SK-N-SH treated with all-trans-retinoic acid at 6 μM for 48 hours (cell line): ENCODE data around the gene AGPS.
"Not testable (repeated sequence)": the region's sequence is repeated elsewhere in the genome, so short reads cannot be mapped to it uniquely, and the experiment has no call there.

ENCODE experiments used
- ATAC-seq: fragments of 200-7000 bp; cut with Tn5 transposase; 3 replicates; pipeline ENCODE4 v1.9.1; 2020; ENCODE audit warnings: mild to moderate bottlenecking, moderate library complexity
- ARNTL ChIP-seq: fragments of 450-650 bp; formaldehyde crosslinking; IDR thresholded peaks from 2 replicates; pipeline ENCODE4 v1.5.0; 2020; ENCODE audit warnings: low read depth, mild to moderate bottlenecking, moderate library complexity, borderline replicate concordance
- BACH2 ChIP-seq: fragments of 250-450 bp; sonication (Bioruptor Pico); IDR thresholded peaks from 2 replicates; pipeline ENCODE4 v1.9.0; 2021; ENCODE audit warnings: mild to moderate bottlenecking, borderline replicate concordance
- ESRRG ChIP-seq: fragments of 250-450 bp; sonication (Bioruptor Pico); IDR thresholded peaks from 2 replicates; pipeline ENCODE4 v1.6.1; 2021; ENCODE audit warnings: mild to moderate bottlenecking
- GLIS3 ChIP-seq: fragments of 250-450 bp; sonication (Bioruptor Pico); IDR thresholded peaks from 2 replicates; pipeline ENCODE4 v1.5.0; 2020; ENCODE audit warnings: mild to moderate bottlenecking, moderate library complexity
- ISL1 ChIP-seq: fragments of 250-450 bp; sonication (Bioruptor Pico); IDR thresholded peaks from 2 replicates; pipeline ENCODE4 v2.1.2; 2022; ENCODE audit warnings: mild to moderate bottlenecking, moderate library complexity
- OSR1 ChIP-seq: fragments of 250-450 bp; sonication (Bioruptor Pico); IDR thresholded peaks from 2 replicates; pipeline ENCODE4 v1.8.0; 2022; ENCODE audit warnings: moderate library complexity, mild to moderate bottlenecking, inconsistent platforms
- PPARA ChIP-seq: fragments of 250-450 bp; sonication (Bioruptor Pico); IDR thresholded peaks from 2 replicates; pipeline ENCODE4 v1.5.0; 2020; ENCODE audit warnings: mild to moderate bottlenecking, borderline replicate concordance
- RARB ChIP-seq: fragments of 250-450 bp; sonication (Bioruptor Pico); IDR thresholded peaks from 2 replicates; pipeline ENCODE4 v1.8.0; 2021; ENCODE audit warnings: mild to moderate bottlenecking, moderate library complexity
- SNAI2 ChIP-seq: fragments of 250-450 bp; sonication (Bioruptor Pico); IDR thresholded peaks from 2 replicates; pipeline ENCODE4 v1.5.0; 2020; ENCODE audit warnings: mild to moderate bottlenecking, moderate library complexity
- TOX ChIP-seq: fragments of 250-450 bp; sonication (Bioruptor Pico); IDR thresholded peaks from 2 replicates; pipeline ENCODE4 v1.8.0; 2021; ENCODE audit warnings: mild to moderate bottlenecking, moderate library complexity, borderline replicate concordance
- ZFP30 ChIP-seq: fragments of 450-650 bp; formaldehyde crosslinking; IDR thresholded peaks from 2 replicates; pipeline ENCODE4 v1.5.0; 2022; ENCODE audit warnings: mild to moderate bottlenecking, moderate library complexity
- ZNF565 ChIP-seq: fragments of 450-650 bp; formaldehyde crosslinking; conservative IDR thresholded peaks from 2 replicates; pipeline ENCODE4 v1.5.0; 2020; ENCODE audit warnings: low read depth, mild to moderate bottlenecking, moderate library complexity
- ZNF8 ChIP-seq: fragments of 450-650 bp; formaldehyde crosslinking; IDR thresholded peaks from 2 replicates; pipeline ENCODE4 v1.5.0; 2020; ENCODE audit warnings: mild to moderate bottlenecking, moderate library complexity
- TF ChIP-seq, protein P1 (sequence below): fragments of 250-450 bp; sonication (Bioruptor Pico); IDR thresholded peaks from 2 replicates; pipeline ENCODE4 v1.5.0; 2020; ENCODE audit warnings: mild to moderate bottlenecking, moderate library complexity
- TF ChIP-seq, protein P2 (sequence below): fragments of 250-450 bp; sonication (Bioruptor Pico); IDR thresholded peaks from 2 replicates; pipeline ENCODE4 v1.5.1; 2021; ENCODE audit warnings: mild to moderate bottlenecking, moderate library complexity
- TF ChIP-seq, protein P3 (sequence below): fragments of 250-450 bp; sonication (Bioruptor Pico); IDR thresholded peaks from 2 replicates; pipeline ENCODE4 v1.5.1; 2020; ENCODE audit warnings: low read depth, mild to moderate bottlenecking, moderate library complexity
- TF ChIP-seq, protein P4 (sequence below): fragments of 250-450 bp; sonication (Bioruptor Pico); IDR thresholded peaks from 2 replicates; pipeline ENCODE4 v1.8.0; 2021; ENCODE audit warnings: low read depth, mild to moderate bottlenecking, moderate library complexity, borderline replicate concordance
- TF ChIP-seq, protein P5 (sequence below): fragments of 250-450 bp; sonication (Bioruptor Pico); IDR thresholded peaks from 2 replicates; pipeline ENCODE4 v1.8.0; 2020; ENCODE audit warnings: mild to moderate bottlenecking, moderate library complexity, borderline replicate concordance

AGPS gene

DNA sequence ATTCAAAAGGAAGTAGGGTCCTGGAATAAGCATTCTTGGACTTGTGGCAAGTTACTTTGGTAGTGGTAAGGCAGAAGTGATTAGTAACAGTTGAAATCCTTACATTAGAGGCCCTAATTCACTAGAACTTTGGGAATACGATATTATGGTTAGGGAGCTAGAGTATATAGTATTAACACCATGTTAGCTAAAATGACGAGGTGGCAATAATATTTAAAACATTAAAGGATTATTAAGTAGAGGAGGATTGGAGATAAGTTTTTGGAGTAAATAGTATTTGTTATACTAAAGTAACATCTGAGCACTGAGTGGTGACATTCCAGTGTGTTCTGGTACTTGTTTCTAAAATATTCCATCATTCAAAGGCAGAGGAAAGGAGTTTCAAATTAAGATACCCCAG lies 91.0 kb downstream of the AGPS start:
- TF ChIP-seq GLIS3 (CRISPR knock-in tag) = no peak
- TF ChIP-seq RARB (CRISPR knock-in tag) = no peak
- no peak for TF ChIP-seq SNAI2 (CRISPR knock-in tag)
- TF ChIP-seq ZFP30 = no peak
- TF ChIP-seq, protein P1, sequence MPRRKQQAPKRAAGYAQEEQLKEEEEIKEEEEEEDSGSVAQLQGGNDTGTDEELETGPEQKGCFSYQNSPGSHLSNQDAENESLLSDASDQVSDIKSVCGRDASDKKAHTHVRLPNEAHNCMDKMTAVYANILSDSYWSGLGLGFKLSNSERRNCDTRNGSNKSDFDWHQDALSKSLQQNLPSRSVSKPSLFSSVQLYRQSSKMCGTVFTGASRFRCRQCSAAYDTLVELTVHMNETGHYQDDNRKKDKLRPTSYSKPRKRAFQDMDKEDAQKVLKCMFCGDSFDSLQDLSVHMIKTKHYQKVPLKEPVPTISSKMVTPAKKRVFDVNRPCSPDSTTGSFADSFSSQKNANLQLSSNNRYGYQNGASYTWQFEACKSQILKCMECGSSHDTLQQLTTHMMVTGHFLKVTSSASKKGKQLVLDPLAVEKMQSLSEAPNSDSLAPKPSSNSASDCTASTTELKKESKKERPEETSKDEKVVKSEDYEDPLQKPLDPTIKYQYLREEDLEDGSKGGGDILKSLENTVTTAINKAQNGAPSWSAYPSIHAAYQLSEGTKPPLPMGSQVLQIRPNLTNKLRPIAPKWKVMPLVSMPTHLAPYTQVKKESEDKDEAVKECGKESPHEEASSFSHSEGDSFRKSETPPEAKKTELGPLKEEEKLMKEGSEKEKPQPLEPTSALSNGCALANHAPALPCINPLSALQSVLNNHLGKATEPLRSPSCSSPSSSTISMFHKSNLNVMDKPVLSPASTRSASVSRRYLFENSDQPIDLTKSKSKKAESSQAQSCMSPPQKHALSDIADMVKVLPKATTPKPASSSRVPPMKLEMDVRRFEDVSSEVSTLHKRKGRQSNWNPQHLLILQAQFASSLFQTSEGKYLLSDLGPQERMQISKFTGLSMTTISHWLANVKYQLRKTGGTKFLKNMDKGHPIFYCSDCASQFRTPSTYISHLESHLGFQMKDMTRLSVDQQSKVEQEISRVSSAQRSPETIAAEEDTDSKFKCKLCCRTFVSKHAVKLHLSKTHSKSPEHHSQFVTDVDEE (CRISPR knock-in tag) = no peak
- TF ChIP-seq, protein P2, sequence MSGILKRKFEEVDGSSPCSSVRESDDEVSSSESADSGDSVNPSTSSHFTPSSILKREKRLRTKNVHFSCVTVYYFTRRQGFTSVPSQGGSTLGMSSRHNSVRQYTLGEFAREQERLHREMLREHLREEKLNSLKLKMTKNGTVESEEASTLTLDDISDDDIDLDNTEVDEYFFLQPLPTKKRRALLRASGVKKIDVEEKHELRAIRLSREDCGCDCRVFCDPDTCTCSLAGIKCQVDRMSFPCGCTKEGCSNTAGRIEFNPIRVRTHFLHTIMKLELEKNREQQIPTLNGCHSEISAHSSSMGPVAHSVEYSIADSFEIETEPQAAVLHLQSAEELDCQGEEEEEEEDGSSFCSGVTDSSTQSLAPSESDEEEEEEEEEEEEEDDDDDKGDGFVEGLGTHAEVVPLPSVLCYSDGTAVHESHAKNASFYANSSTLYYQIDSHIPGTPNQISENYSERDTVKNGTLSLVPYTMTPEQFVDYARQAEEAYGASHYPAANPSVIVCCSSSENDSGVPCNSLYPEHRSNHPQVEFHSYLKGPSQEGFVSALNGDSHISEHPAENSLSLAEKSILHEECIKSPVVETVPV = no peak
- TF ChIP-seq ARNTL (CRISPR knock-in tag) = no peak
- TF ChIP-seq, protein P3, sequence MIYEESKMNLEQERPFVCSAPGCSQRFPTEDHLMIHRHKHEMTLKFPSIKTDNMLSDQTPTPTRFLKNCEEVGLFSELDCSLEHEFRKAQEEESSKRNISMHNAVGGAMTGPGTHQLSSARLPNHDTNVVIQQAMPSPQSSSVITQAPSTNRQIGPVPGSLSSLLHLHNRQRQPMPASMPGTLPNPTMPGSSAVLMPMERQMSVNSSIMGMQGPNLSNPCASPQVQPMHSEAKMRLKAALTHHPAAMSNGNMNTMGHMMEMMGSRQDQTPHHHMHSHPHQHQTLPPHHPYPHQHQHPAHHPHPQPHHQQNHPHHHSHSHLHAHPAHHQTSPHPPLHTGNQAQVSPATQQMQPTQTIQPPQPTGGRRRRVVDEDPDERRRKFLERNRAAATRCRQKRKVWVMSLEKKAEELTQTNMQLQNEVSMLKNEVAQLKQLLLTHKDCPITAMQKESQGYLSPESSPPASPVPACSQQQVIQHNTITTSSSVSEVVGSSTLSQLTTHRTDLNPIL (CRISPR knock-in tag) = no peak
- no peak for TF ChIP-seq OSR1 (CRISPR knock-in tag)
- TF ChIP-seq PPARA (CRISPR knock-in tag) = no peak
- no peak for TF ChIP-seq TOX (CRISPR knock-in tag)
- TF ChIP-seq, all 23 proteins: peak for 0
- ATAC-seq = no peak

DNA sequence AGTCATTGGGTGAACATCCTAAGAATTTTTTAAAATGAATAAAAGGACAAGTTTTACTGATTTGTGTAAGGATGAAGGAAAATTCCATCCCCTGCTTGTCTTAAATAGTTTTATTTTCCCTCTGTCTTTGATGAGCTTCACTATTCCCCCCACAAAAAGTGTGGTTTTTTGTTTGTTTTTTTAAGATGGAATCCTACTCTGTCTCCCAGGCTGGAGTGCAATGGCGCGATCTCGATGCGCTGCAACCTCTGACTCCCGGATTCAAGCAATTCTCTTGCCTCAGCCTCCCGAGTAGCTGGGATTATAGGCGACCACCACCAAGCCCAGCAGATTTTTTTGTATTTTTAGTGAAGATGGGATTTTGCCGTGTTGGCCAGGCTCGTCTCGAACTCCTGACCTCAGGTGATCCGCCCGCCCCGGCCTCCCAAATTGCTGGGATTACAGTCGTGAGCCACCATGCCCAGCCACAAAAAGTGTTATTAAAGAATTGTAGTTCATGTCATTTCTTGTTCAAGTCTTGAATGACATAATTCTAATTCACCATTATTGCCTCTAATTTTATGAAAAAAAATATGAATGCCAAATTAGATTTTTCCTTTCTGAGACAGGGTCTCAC lies 91.7 kb downstream of the AGPS start:
- TF ChIP-seq, protein P2 = no peak
- TF ChIP-seq, protein P4, sequence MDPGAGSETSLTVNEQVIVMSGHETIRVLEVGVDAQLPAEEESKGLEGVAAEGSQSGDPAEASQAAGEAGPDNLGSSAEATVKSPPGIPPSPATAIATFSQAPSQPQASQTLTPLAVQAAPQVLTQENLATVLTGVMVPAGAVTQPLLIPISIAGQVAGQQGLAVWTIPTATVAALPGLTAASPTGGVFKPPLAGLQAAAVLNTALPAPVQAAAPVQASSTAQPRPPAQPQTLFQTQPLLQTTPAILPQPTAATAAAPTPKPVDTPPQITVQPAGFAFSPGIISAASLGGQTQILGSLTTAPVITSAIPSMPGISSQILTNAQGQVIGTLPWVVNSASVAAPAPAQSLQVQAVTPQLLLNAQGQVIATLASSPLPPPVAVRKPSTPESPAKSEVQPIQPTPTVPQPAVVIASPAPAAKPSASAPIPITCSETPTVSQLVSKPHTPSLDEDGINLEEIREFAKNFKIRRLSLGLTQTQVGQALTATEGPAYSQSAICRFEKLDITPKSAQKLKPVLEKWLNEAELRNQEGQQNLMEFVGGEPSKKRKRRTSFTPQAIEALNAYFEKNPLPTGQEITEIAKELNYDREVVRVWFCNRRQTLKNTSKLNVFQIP = no peak
- TF ChIP-seq ISL1 (CRISPR knock-in tag) (no peak), ARNTL (CRISPR knock-in tag) (no peak), ZFP30 (no peak), TOX (CRISPR knock-in tag) (no peak), BACH2 (no peak), ESRRG (no peak), GLIS3 (CRISPR knock-in tag) (no peak), RARB (CRISPR knock-in tag) (no peak), ZNF8 (CRISPR knock-in tag) (no peak), SNAI2 (CRISPR knock-in tag) (no peak), ZNF565 (CRISPR knock-in tag) (no peak)
- TF ChIP-seq, protein P5, sequence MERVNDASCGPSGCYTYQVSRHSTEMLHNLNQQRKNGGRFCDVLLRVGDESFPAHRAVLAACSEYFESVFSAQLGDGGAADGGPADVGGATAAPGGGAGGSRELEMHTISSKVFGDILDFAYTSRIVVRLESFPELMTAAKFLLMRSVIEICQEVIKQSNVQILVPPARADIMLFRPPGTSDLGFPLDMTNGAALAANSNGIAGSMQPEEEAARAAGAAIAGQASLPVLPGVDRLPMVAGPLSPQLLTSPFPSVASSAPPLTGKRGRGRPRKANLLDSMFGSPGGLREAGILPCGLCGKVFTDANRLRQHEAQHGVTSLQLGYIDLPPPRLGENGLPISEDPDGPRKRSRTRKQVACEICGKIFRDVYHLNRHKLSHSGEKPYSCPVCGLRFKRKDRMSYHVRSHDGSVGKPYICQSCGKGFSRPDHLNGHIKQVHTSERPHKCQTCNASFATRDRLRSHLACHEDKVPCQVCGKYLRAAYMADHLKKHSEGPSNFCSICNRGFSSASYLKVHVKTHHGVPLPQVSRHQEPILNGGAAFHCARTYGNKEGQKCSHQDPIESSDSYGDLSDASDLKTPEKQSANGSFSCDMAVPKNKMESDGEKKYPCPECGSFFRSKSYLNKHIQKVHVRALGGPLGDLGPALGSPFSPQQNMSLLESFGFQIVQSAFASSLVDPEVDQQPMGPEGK (CRISPR knock-in tag) = no peak
- TF ChIP-seq, protein P3 (CRISPR knock-in tag) = no peak
- TF ChIP-seq, all 23 proteins: peak for 0
- no peak for ATAC-seq

DNA sequence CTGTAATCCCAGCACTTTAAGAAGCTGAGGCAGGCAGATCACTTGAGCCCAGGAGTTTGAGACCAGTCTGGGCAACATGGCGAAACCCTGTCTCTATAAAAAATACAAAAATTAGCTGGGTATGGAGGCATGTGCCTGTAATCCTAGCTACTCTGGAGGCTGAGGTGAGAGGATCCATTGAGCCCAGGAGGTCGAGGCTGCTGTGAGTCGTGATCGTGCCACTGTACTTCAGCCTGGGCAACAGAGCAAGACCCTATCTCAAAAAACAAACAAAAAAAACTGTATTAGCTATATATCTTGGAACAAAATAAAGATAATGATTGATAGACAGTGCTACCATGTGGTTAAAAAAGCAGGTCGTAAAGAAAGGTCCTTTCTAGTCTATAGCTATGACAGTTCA lies 93.1 kb downstream of the AGPS start:
- not testable (repeated sequence) for ATAC-seq
